Peyer's patch (tissue), 4 donors: ENCODE data around the gene ZNF587. TPM values are rescaled to one million over a fixed set of nuclear protein-coding genes. Genes with fewer than 3 reads are reported as not detected.

ENCODE experiments used
- DNase-seq, 3 donors: peaks; one replicate each; pipeline ENCODE4 v3.0.0-alpha.2; 2017 to 2019
- H3K27ac ChIP-seq, 4 donors: fragments of 200-600 bp; sonication (generic); one replicate each; pipeline ENCODE4 v1.5.1; 2016 to 2019
- H3K27me3 ChIP-seq, 2 donors: fragments of 200-600 bp; sonication (generic); one replicate each; pipeline ENCODE4 v1.5.1; 2019
- H3K36me3 ChIP-seq, 3 donors: fragments of 200-600 bp; sonication (generic); one replicate each; pipeline ENCODE4 v1.5.1; 2016 to 2019
- H3K4me1 ChIP-seq, 4 donors: fragments of 200-600 bp; sonication (generic); one replicate each; pipeline ENCODE4 v1.5.1; 2016 to 2019
- H3K4me3 ChIP-seq, 4 donors: fragments of 200-600 bp; sonication (generic); 1 replicate in 3 of 4; 2 replicates in 1 of 4; pipeline ENCODE4 v1.5.1; 2016 to 2019; ENCODE audit warnings: mild to moderate bottlenecking in 1 of 4
- H3K9me3 ChIP-seq, 4 donors: fragments of 200-600 bp; sonication (generic); one replicate each; pipeline ENCODE4 v1.5.1; 2016 to 2019; ENCODE audit warnings: mild to moderate bottlenecking in 1 of 4
- POLR2A ChIP-seq, 2 donors: fragments of 450-650 bp; IDR thresholded peaks; one replicate each; pipeline ENCODE4 v1.5.1; 2017; ENCODE audit warnings: antibody characterized with exemption in 2 of 2, mild to moderate bottlenecking in 2 of 2, moderate library complexity in 2 of 2
- total RNA-seq, 4 donors: library from RNA; depleted of rRNA; stranded (reverse); fragments of >200 nt; gene quantifications; one replicate each; pipeline ENCODE4 v1.1.0, GENCODE V29; 2016
- TF ChIP-seq, protein P1 (sequence below), 6 experiments: fragments of 450-650 bp in 4 of 6; fragments of 200-600 bp in 2 of 6; sonication (generic) in 1 of 6; IDR thresholded peaks; one replicate each; pipeline ENCODE4 v1.5.1; 2017 to 2019; ENCODE audit warnings: antibody characterized with exemption in 6 of 6, mild to moderate bottlenecking in 3 of 6, moderate library complexity in 1 of 6

ZNF587 gene
- total RNA-seq, 4 donors from 2014 or later: 35.7 to 74.7 (median 62.8) TPM

- Histone ChIP-seq H3K9me3 (peaks cover 0 to 14% (median 0%) of the 10 kb centered on the region in 4 donors), H3K36me3 (peaks cover 0 to 8% (median 0%) of the 10 kb centered on the region in 3 donors), H3K27me3 (no peaks in the 10 kb centered on the region), H3K27ac (peak overlapping the region in 2 of 4 donors; percentile 51 to 59), H3K4me3 (peak overlapping the region in 2 of 4 donors; percentile 10 to 20), H3K4me1 (peaks cover 0 to 8% (median 0%) of the 10 kb centered on the region in 4 donors)
- DNase-seq: peak in 2 of 3 donors; percentile 58 to 61
- TF ChIP-seq, protein P1, sequence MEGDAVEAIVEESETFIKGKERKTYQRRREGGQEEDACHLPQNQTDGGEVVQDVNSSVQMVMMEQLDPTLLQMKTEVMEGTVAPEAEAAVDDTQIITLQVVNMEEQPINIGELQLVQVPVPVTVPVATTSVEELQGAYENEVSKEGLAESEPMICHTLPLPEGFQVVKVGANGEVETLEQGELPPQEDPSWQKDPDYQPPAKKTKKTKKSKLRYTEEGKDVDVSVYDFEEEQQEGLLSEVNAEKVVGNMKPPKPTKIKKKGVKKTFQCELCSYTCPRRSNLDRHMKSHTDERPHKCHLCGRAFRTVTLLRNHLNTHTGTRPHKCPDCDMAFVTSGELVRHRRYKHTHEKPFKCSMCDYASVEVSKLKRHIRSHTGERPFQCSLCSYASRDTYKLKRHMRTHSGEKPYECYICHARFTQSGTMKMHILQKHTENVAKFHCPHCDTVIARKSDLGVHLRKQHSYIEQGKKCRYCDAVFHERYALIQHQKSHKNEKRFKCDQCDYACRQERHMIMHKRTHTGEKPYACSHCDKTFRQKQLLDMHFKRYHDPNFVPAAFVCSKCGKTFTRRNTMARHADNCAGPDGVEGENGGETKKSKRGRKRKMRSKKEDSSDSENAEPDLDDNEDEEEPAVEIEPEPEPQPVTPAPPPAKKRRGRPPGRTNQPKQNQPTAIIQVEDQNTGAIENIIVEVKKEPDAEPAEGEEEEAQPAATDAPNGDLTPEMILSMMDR (IDR thresholded peaks at IDR 0.05): no peak
- TF ChIP-seq POLR2A (IDR thresholded peaks at IDR 0.05): no peak
Measured at GRCh38 chr19:57903618-57904184, 54.0 kb downstream of the ZNF587 start.

DNA sequence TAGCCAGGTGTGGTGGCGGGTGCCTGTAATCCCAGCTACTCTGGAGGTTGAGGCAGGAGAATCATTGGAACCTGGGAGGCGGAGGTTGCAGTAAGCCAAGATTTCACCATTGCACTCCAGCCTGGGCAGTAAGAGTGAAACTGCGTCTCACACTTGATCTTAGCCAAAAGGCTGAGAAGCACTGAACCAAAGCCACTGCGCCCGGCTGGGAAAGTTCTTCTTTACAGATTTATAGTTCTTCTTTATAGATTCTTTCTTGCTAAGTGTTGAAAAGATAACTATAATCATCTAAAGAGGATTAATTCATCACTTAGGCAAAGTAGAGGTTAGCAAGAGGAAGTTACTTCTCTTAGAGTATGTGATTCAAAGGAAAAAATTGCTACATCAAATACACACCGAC lies 55.6 kb downstream of the ZNF587 start:
- Histone ChIP-seq H3K9me3 (peaks cover 0 to 17% (median 0%) of the 10 kb centered on the region in 4 donors), H3K27ac (no peak overlapping the region), H3K4me1 (peaks cover 0 to 8% (median 0%) of the 10 kb centered on the region in 4 donors), H3K36me3 (peaks cover 0 to 18% (median 0%) of the 10 kb centered on the region in 3 donors), H3K27me3 (no peaks in the 10 kb centered on the region), H3K4me3 (no peak overlapping the region)
- no peak for DNase-seq
- no peak for TF ChIP-seq POLR2A (IDR thresholded peaks at IDR 0.05)
- TF ChIP-seq, protein P1 (IDR thresholded peaks at IDR 0.05): no peak

DNA sequence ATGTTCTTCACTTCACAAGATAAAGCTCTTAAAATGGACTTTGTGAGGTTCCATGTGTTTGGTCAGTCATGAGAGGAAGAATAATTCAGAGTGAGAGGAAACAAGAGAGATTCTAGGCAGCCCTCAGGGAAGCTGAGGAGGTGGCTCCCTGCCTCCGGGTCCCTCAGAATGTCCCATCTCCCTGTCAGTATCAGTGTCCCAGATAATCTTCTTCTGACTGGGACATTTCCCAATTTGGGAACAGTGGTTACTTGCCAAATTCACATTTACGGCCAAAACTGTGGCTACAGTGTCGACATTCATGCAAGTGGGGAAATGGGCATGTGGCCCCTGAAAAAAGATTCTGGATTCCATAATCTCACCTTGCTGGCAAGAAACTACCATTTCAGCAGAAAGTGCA lies 57.7 kb downstream of the ZNF587 start:
- DNase-seq: no peak
- Histone ChIP-seq H3K27me3 (no peaks in the 10 kb centered on the region), H3K36me3 (peaks cover 0 to 39% (median 0%) of the 10 kb centered on the region in 3 donors), H3K9me3 (peaks cover 0 to 35% (median 0%) of the 10 kb centered on the region in 4 donors), H3K4me1 (peaks cover 0 to 8% (median 0%) of the 10 kb centered on the region in 4 donors), H3K27ac (no peak overlapping the region), H3K4me3 (no peak overlapping the region)
- no peak for TF ChIP-seq POLR2A (IDR thresholded peaks at IDR 0.05)
- TF ChIP-seq, protein P1 (IDR thresholded peaks at IDR 0.05): no peak

GRCh38 chr19:57914531-57914930 lies 64.9 kb downstream of the ZNF587 start:
- Histone ChIP-seq H3K4me1 (peaks cover 0 to 13% (median 3%) of the 10 kb centered on the region in 4 donors), H3K9me3 (peaks cover 0 to 33% (median 0%) of the 10 kb centered on the region in 4 donors), H3K36me3 (peaks cover 0 to 29% (median 0%) of the 10 kb centered on the region in 3 donors), H3K27ac (no peak overlapping the region), H3K27me3 (no peaks in the 10 kb centered on the region), H3K4me3 (no peak overlapping the region)
- DNase-seq: no peak
- TF ChIP-seq POLR2A (IDR thresholded peaks at IDR 0.05): no peak
- TF ChIP-seq, protein P1 (IDR thresholded peaks at IDR 0.05): no peak

Other genes with a start within 250 kb of the ZNF587 start
- gene ZNF530, start 250.0 kb upstream of the ZNF587 start, total RNA-seq: 1 to 10 TPM in 3 of 4 donors, under 1 TPM in 1; 0.76 to 4.1 (median 1.8) TPM
- 10 to 100 TPM in 2 of 4 donors, 1 to 10 TPM in 2; 9.6 to 18.9 (median 12.8) TPM for gene ZNF134, start 235.6 kb upstream of the ZNF587 start, total RNA-seq
- gene ZNF211, start 216.7 kb upstream of the ZNF587 start, total RNA-seq: 10 to 100 TPM in 3 of 4 donors, 1 to 10 TPM in 1; 8.8 to 20.6 (median 16.8) TPM
- not detected for gene ZSCAN4, start 180.9 kb upstream of the ZNF587 start, total RNA-seq
- gene ZNF551, start 167.9 kb upstream of the ZNF587 start, total RNA-seq: 10 to 100 TPM in 3 of 4 donors, 1 to 10 TPM in 1; 9.1 to 17.9 (median 12.5) TPM
- 1 to 10 TPM in 2 of 4 donors, under 1 TPM in 2; 0.57 to 5.0 (median 1.3) TPM for gene ZNF154, start 140.7 kb upstream of the ZNF587 start, total RNA-seq
- gene ZNF671, start 122.2 kb upstream of the ZNF587 start, total RNA-seq: 1 to 10 TPM; 2.6 to 5.0 (median 3.7) TPM
- gene ZNF776, start 103.0 kb upstream of the ZNF587 start, total RNA-seq: 10 to 100 TPM; 11.3 to 25.6 (median 15.8) TPM
- 10 to 100 TPM; 14.2 to 39.6 (median 23.8) TPM for gene ZNF586, start 80.2 kb upstream of the ZNF587 start, total RNA-seq
- gene ZNF552, start 34.9 kb upstream of the ZNF587 start, total RNA-seq: 10 to 100 TPM in 3 of 4 donors, 1 to 10 TPM in 1; 7.4 to 49.2 (median 37.4) TPM
- gene ZNF587B, start 19.6 kb upstream of the ZNF587 start, total RNA-seq: 10 to 100 TPM; 19.3 to 32.4 (median 25.0) TPM
- gene ZNF814, start 39.2 kb downstream of the ZNF587 start, total RNA-seq: 10 to 100 TPM; 15.9 to 49.5 (median 30.8) TPM
- 10 to 100 TPM; 13.5 to 54.5 (median 19.0) TPM for gene ZNF417, start 66.7 kb downstream of the ZNF587 start, total RNA-seq
- 10 to 100 TPM in 1 of 4 donors, 1 to 10 TPM in 2, under 1 TPM in 1; 0.88 to 16.5 (median 2.4) TPM for gene ZNF418, start 85.5 kb downstream of the ZNF587 start, total RNA-seq
- gene ZNF256, start 97.8 kb downstream of the ZNF587 start, total RNA-seq: 1 to 10 TPM; 2.7 to 6.2 (median 6.0) TPM
- gene C19orf18, start 124.7 kb downstream of the ZNF587 start, total RNA-seq: 1 to 10 TPM in 2 of 4 donors, not detected in 2; 3.1 to 4.0 TPM
- gene ZNF606, start 153.0 kb downstream of the ZNF587 start, total RNA-seq: 10 to 100 TPM; 18.4 to 29.7 (median 20.3) TPM
- gene ZSCAN1, start 184.2 kb downstream of the ZNF587 start, total RNA-seq: not detected
- gene ZNF135, start 209.4 kb downstream of the ZNF587 start, total RNA-seq: 1 to 10 TPM; 1.2 to 6.6 (median 4.0) TPM
- 10 to 100 TPM; 20.8 to 75.1 (median 47.7) TPM for gene ZSCAN18, start 248.4 kb downstream of the ZNF587 start, total RNA-seq